ENCODE results near the gene KIF4B.
"Not testable (repeated sequence)": the region's sequence is repeated elsewhere in the genome, so short reads cannot be mapped to it uniquely, and the experiment has no call there.

Gene KIF4B

GRCh38 chr5:155013526-155013925 lies at the start of gene KIF4B:
Gene KIF4B, plus strand, starts transcription at chr5:155013755. Its CDS starts 105 bp downstream, at chr5:155013860.
- DNase-seq (ENCODE audit: low read depth) = no peak

- no peak for DNase-seq (ENCODE audit: low read depth)
Measured at GRCh38 chr5:154966081-154966841, 47.3 kb upstream of the KIF4B start.

- no peak for DNase-seq (ENCODE audit: low read depth)
Measured at GRCh38 chr5:154966874-154967273, 46.7 kb upstream of the KIF4B start.

GRCh38 chr5:154967421-154968024 lies 46.0 kb upstream of the KIF4B start:
- DNase-seq (ENCODE audit: low read depth) = no peak

- DNase-seq (ENCODE audit: low read depth) = no peak
Measured at GRCh38 chr5:154968953-154969352, 44.6 kb upstream of the KIF4B start.

- DNase-seq (ENCODE audit: low read depth) = no peak
Measured at GRCh38 chr5:154970759-154971158, 42.8 kb upstream of the KIF4B start.

GRCh38 chr5:154971501-154971900 lies 42.1 kb upstream of the KIF4B start:
- no peak for DNase-seq (ENCODE audit: low read depth)

GRCh38 chr5:154972476-154973080 lies 41.0 kb upstream of the KIF4B start:
- no peak for DNase-seq (ENCODE audit: low read depth)

GRCh38 chr5:154976082-154976481 lies 37.5 kb upstream of the KIF4B start:
- DNase-seq (ENCODE audit: low read depth) = not testable (repeated sequence)

- no peak for DNase-seq (ENCODE audit: low read depth)
Measured at GRCh38 chr5:154977409-154977808, 36.1 kb upstream of the KIF4B start.

- not testable (repeated sequence) for DNase-seq (ENCODE audit: low read depth)
Measured at GRCh38 chr5:154978294-154978693, 35.3 kb upstream of the KIF4B start.

- no peak for DNase-seq (ENCODE audit: low read depth)
Measured at GRCh38 chr5:154984946-154985516, 28.5 kb upstream of the KIF4B start.

- DNase-seq (ENCODE audit: low read depth) = no peak
Measured at GRCh38 chr5:154986151-154986550, 27.4 kb upstream of the KIF4B start.

GRCh38 chr5:154989626-154990025 lies 23.9 kb upstream of the KIF4B start:
- DNase-seq (ENCODE audit: low read depth) = no peak

GRCh38 chr5:154993461-154993860 lies 20.1 kb upstream of the KIF4B start:
- no peak for DNase-seq (ENCODE audit: low read depth)

GRCh38 chr5:154995679-154996078 lies 17.9 kb upstream of the KIF4B start:
- DNase-seq (ENCODE audit: low read depth) = no peak

- DNase-seq (ENCODE audit: low read depth) = no peak
Measured at GRCh38 chr5:154997746-154998145, 15.8 kb upstream of the KIF4B start.

- no peak for DNase-seq (ENCODE audit: low read depth)
Measured at GRCh38 chr5:154999865-155000264, 13.7 kb upstream of the KIF4B start.

- no peak for DNase-seq (ENCODE audit: low read depth)
Measured at GRCh38 chr5:155001523-155001922, 12.0 kb upstream of the KIF4B start.

- not testable (repeated sequence) for DNase-seq (ENCODE audit: low read depth)
Measured at GRCh38 chr5:155002722-155003121, 10.8 kb upstream of the KIF4B start.

GRCh38 chr5:155004138-155004744 lies 9.3 kb upstream of the KIF4B start:
- DNase-seq (ENCODE audit: low read depth) = no peak

- not testable (repeated sequence) for DNase-seq (ENCODE audit: low read depth)
Measured at GRCh38 chr5:155006265-155006664, 7.3 kb upstream of the KIF4B start.
